Measurements from ENCODE around the gene TRIM52.

Gene TRIM52

GRCh38 chr5:181230551-181230950 is 30.4 kb downstream of the TRIM52 start:
- peaks cover 19% of the 10 kb centered on the region for H3K36me3 ChIP-seq (replicated peaks; ENCODE audit: low read depth, low read length)

GRCh38 chr5:181229996-181230395 is 30.9 kb downstream of the TRIM52 start:
- Histone ChIP-seq H3K9me3 (ENCODE audit: insufficient read depth, low read length) (no peaks in the 10 kb centered on the region), H3K4me3 (ENCODE audit: low read length) (no peak overlapping the region), H3K36me3 (replicated peaks; ENCODE audit: low read depth, low read length) (peaks cover 18% of the 10 kb centered on the region), H4K20me1 (ENCODE audit: insufficient read depth, low read length) (no peaks in the 10 kb centered on the region; the same call in 1 of the 2 replicates), H3K27me3 (ENCODE audit: low read depth, low read length) (no peaks in the 10 kb centered on the region), H3K4me1 (ENCODE audit: low read length) (peaks cover 3% of the 10 kb centered on the region), H3K79me2 (ENCODE audit: low read length) (peaks cover 12% of the 10 kb centered on the region), H3K4me2 (ENCODE audit: low read length) (no peak overlapping the region), H3K9ac (ENCODE audit: low read length) (no peak overlapping the region), H3K27ac (ENCODE audit: low read length) (no peak overlapping the region), H2AFZ (ENCODE audit: low read depth, low read length) (no peak overlapping the region)
- TF ChIP-seq EZH2phosphoT487 (IDR thresholded peaks at IDR 0.05; ENCODE audit: low read depth) = no peak
- no peak for TF ChIP-seq CTCF (IDR thresholded peaks at IDR 0.05; ENCODE audit: low read depth, low read length)

More at GRCh38 chr5:181230551-181230950, 30.4 kb downstream of the TRIM52 start:
- no peak for TF ChIP-seq EZH2phosphoT487 (IDR thresholded peaks at IDR 0.05; ENCODE audit: low read depth)
- no peak for TF ChIP-seq CTCF (IDR thresholded peaks at IDR 0.05; ENCODE audit: low read depth, low read length)
- Histone ChIP-seq H3K9me3 (ENCODE audit: insufficient read depth, low read length) (no peaks in the 10 kb centered on the region), H3K4me3 (ENCODE audit: low read length) (no peak overlapping the region), H4K20me1 (ENCODE audit: insufficient read depth, low read length) (no peaks in the 10 kb centered on the region; the same call in 1 of the 2 replicates), H3K79me2 (ENCODE audit: low read length) (peaks cover 7% of the 10 kb centered on the region; the same call in 1 of the 2 replicates), H2AFZ (ENCODE audit: low read depth, low read length) (no peak overlapping the region), H3K4me2 (ENCODE audit: low read length) (no peak overlapping the region), H3K4me1 (ENCODE audit: low read length) (no peaks in the 10 kb centered on the region), H3K27ac (ENCODE audit: low read length) (no peak overlapping the region), H3K27me3 (ENCODE audit: low read depth, low read length) (no peaks in the 10 kb centered on the region), H3K9ac (ENCODE audit: low read length) (no peak overlapping the region)

GRCh38 chr5:181224390-181225229 is 36.3 kb downstream of the TRIM52 start:
- peaks cover 9% of the 10 kb centered on the region for H3K36me3 ChIP-seq (replicated peaks; ENCODE audit: low read depth, low read length)
- no peaks in the 10 kb centered on the region for H4K20me1 ChIP-seq (ENCODE audit: insufficient read depth, low read length)
- no peaks in the 10 kb centered on the region for H3K9me3 ChIP-seq (ENCODE audit: insufficient read depth, low read length)
- peaks cover 15% of the 10 kb centered on the region for H3K4me1 ChIP-seq (ENCODE audit: low read length)
- peak overlapping the region; percentile 87 for H3K4me3 ChIP-seq (ENCODE audit: low read length)
- H3K9ac ChIP-seq (ENCODE audit: low read length) = peak overlapping the region; percentile 87
- no peak overlapping the region for H2AFZ ChIP-seq (ENCODE audit: low read depth, low read length)
- H3K27me3 ChIP-seq (ENCODE audit: low read depth, low read length) = no peaks in the 10 kb centered on the region
- peak overlapping the region; percentile 86 for H3K4me2 ChIP-seq (ENCODE audit: low read length)
- H3K27ac ChIP-seq (ENCODE audit: low read length) = peak overlapping the region; percentile 94
- TF ChIP-seq EZH2phosphoT487 (IDR thresholded peaks at IDR 0.05; ENCODE audit: low read depth) = no peak
- TF ChIP-seq CTCF (IDR thresholded peaks at IDR 0.05; ENCODE audit: low read depth, low read length) = no peak
- peaks cover 26% of the 10 kb centered on the region for H3K79me2 ChIP-seq (ENCODE audit: low read length)

- H3K79me2 ChIP-seq (ENCODE audit: low read length) = peaks cover 26% of the 10 kb centered on the region
- H3K4me2 ChIP-seq (ENCODE audit: low read length) = peak overlapping the region; percentile 86
- TF ChIP-seq CTCF (IDR thresholded peaks at IDR 0.05; ENCODE audit: low read depth, low read length) = no peak
- no peak for TF ChIP-seq EZH2phosphoT487 (IDR thresholded peaks at IDR 0.05; ENCODE audit: low read depth)
- H3K27ac ChIP-seq (ENCODE audit: low read length) = peak overlapping the region; percentile 94
- H3K9me3 ChIP-seq (ENCODE audit: insufficient read depth, low read length) = no peaks in the 10 kb centered on the region
- no peaks in the 10 kb centered on the region for H3K27me3 ChIP-seq (ENCODE audit: low read depth, low read length)
- H3K4me1 ChIP-seq (ENCODE audit: low read length) = peaks cover 15% of the 10 kb centered on the region
- peak overlapping the region; percentile 87 for H3K9ac ChIP-seq (ENCODE audit: low read length)
- no peak overlapping the region for H2AFZ ChIP-seq (ENCODE audit: low read depth, low read length)
- H4K20me1 ChIP-seq (ENCODE audit: insufficient read depth, low read length) = no peaks in the 10 kb centered on the region
- H3K36me3 ChIP-seq (replicated peaks; ENCODE audit: low read depth, low read length) = peaks cover 9% of the 10 kb centered on the region
- peak overlapping the region; percentile 87 for H3K4me3 ChIP-seq (ENCODE audit: low read length)
Measured at GRCh38 chr5:181223729-181224389, 37.1 kb downstream of the TRIM52 start.
